Spleen (tissue), 11 donors: ENCODE data around the gene GNAI2. TPM values are rescaled to one million over a fixed set of nuclear protein-coding genes. Genes with fewer than 3 reads are reported as not detected.
A peak's percentile ranks its signal among the peaks of the same experiment; 100 is the strongest.

Experiments
- DNase-seq: peaks from one replicate; pipeline ENCODE4 v3.0.0-alpha.2; 2020
- H3K27ac ChIP-seq, 8 donors: fragments of 200-600 bp; sonication (generic) in 7 of 8; 1 replicate in 4 of 8; 2 replicates in 4 of 8; pipeline versions ENCODE4 v1.5.0 to v1.8.0; 2016 to 2021; ENCODE audit warnings: inconsistent platforms in 4 of 8, mild to moderate bottlenecking in 4 of 8, moderate library complexity in 1 of 8
- H3K27me3 ChIP-seq, 7 donors: fragments of 200-600 bp; sonication (generic) in 6 of 7; replicated peaks in 1 of 7; 1 replicate in 4 of 7; 2 replicates in 3 of 7; pipeline versions ENCODE4 v1.5.0 to v1.8.0; 2016 to 2021; ENCODE audit warnings: inconsistent platforms in 3 of 7, mild to moderate bottlenecking in 1 of 7
- H3K36me3 ChIP-seq, 6 donors: fragments of 200-600 bp; sonication (generic) in 5 of 6; 1 replicate in 4 of 6; 2 replicates in 2 of 6; pipeline versions ENCODE4 v1.5.0 to v1.8.0; 2016 to 2021; ENCODE audit warnings: inconsistent platforms in 2 of 6
- H3K4me1 ChIP-seq, 6 donors: fragments of 200-600 bp; sonication (generic) in 5 of 6; 1 replicate in 3 of 6; 2 replicates in 3 of 6; pipeline versions ENCODE4 v1.5.0 to v1.8.0; 2016 to 2021; ENCODE audit warnings: inconsistent platforms in 3 of 6
- H3K4me3 ChIP-seq, 8 donors: fragments of 200-600 bp; sonication (generic) in 7 of 8; 1 replicate in 4 of 8; 2 replicates in 4 of 8; pipeline versions ENCODE4 v1.5.0 to v1.8.0; 2016 to 2021; ENCODE audit warnings: inconsistent platforms in 4 of 8, mild to moderate bottlenecking in 4 of 8, moderate library complexity in 2 of 8
- H3K9me3 ChIP-seq, 8 donors: fragments of 200-600 bp; sonication (generic) in 7 of 8; 1 replicate in 4 of 8; 2 replicates in 4 of 8; pipeline versions ENCODE4 v1.5.0 to v1.8.0; 2016 to 2021; ENCODE audit warnings: inconsistent platforms in 4 of 8
- CTCF ChIP-seq, 11 experiments: fragments of 200-600 bp in 7 of 11; fragments of 450-650 bp in 4 of 11; sonication (generic) in 4 of 11; IDR thresholded peaks in 8 of 11; conservative IDR thresholded peaks in 3 of 11; 1 replicate in 7 of 11; 2 replicates in 4 of 11; pipeline versions ENCODE4 v1.4.0 to v1.8.0; 2016 to 2021; ENCODE audit warnings: antibody characterized with exemption in 11 of 11, inconsistent platforms in 4 of 11, mild to moderate bottlenecking in 1 of 11
- POLR2A ChIP-seq, 3 donors: fragments of 450-650 bp; IDR thresholded peaks; one replicate each; pipeline ENCODE4 v1.5.1; 2017; ENCODE audit warnings: antibody characterized with exemption in 3 of 3, mild to moderate bottlenecking in 1 of 3
- POLR2AphosphoS5 ChIP-seq, 3 donors: sonication (generic); formaldehyde crosslinking; IDR thresholded peaks; one replicate each; pipeline ENCODE4 v1.5.1; 2017; ENCODE audit warnings: antibody characterized with exemption in 3 of 3
- WGBS, 5 donors: extraction: QIAGEN DNeasy Blood & Tissue Kit in 3 of 5; methylation state at CpG; one replicate each; pipeline versions ENCODE4 v1.1.5 to v1.1.7; 2013 to 2018; 5-methylcytosine and 5-hydroxymethylcytosine counted together
- intact Hi-C: fragments of 100-400 bp; cut with DNase I; formaldehyde crosslinking; loops from one replicate; pipeline ENCODE4 v1.15.0; 2023; ENCODE audit warnings: low total_unique reads
- polyA plus RNA-seq, 3 donors: library from polyadenylated mRNA; stranded (reverse); fragments of 200-250 nt; gene quantifications; one replicate each; pipeline ENCODE4 v1.2.1, GENCODE V29; 2013
- total RNA-seq, 7 donors: library from RNA; depleted of rRNA in 3 of 7; stranded (reverse); fragments of >200 nt in 3 of 7; fragmentation: NEBNext Ultra II Directional in 4 of 7; extraction: Animal tissue kit (Norgen Biotek cat#: 25700) in 4 of 7; gene quantifications; one replicate each; pipeline versions ENCODE4 v1.1.0 to v1.2.1, GENCODE V29; 2016 to 2021
- donor health status: healthy with polysubstance abuse.
- donor health status: DM: no; HTN: no; CAD: no; lungs with moderate emphysema.
- donor health status: DM: no; HTN: no; CAD: no.
- donor health status: Bipolar disorder and iron deficiency.
- donor health status: healthy.
- donor health status: DM: no; HTN: no; CAD: no.
- donor health status: DM: yes; HTN: yes; CAD: no.

GNAI2 gene
- total and polyA plus RNA-seq, 10 donors = 147 to 466 (median 360) TPM

DNA sequence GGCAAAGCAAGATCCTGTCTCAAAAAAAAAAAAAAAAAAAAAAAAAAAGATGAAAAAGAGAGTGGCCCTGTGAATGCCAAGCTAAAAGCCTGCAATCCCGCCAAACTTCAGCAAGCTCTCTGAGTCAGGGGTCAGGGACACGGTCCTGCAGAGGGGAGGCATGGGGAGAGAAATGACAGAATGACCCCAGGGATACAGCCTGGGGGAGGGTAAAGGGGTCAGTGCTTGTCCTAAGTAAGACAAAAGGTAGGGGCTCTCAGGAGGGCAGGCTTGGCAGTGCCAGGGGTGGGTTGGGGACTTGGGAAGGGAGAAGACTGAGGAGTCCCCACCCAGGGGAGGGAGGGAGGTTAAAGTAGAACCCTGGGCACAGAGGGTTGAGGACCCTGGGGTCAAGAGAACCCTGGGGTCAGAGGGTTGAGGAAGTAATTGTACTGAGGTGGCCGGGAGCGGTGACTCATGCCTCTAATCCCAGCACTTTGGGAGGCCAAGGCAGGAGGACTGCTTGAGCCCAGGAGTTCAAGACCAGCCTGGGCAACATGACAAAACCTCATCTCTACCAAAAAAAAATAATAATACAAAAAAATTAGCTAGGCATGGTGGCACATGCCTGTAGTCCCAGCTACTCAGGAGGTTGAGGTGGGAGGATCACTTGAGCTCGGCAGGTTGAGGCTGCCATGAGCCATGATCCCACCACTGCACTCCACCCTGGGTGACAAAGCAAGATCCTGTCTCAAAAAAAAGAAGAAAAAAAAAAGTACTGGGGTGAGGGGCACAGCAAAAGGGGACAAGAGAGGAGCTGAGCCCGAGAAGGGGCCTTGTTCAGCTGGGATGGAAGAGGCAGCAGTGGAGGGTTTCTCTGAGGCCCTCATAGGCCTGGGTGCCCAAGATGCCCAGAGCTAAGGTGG lies 27.7 kb downstream of the GNAI2 start:
- H3K27ac ChIP-seq = peak overlapping the region in 7 of 8 donors; percentile 9 to 84 (median 74)
- no peak for DNase-seq
- peaks cover 0 to 24% (median 0%) of the 10 kb centered on the region in 7 donors for H3K27me3 ChIP-seq
- intact Hi-C loops = no loop called here
- H3K36me3 ChIP-seq = peaks cover 0 to 10% (median 5%) of the 10 kb centered on the region in 6 donors
- WGBS, 5 donors = 49 to 81% (median 72%) methylated on average over 6 of the region's 6 CpGs
- no peak overlapping the region for H3K4me3 ChIP-seq
- peaks cover 16 to 80% (median 44%) of the 10 kb centered on the region in 6 donors for H3K4me1 ChIP-seq
- TF ChIP-seq CTCF (IDR thresholded peaks at IDR 0.05 in 8 of 11, conservative IDR thresholded peaks at IDR 0.05 in 3 of 11) = no peak
- no peak for TF ChIP-seq POLR2A (IDR thresholded peaks at IDR 0.05)
- no peak for TF ChIP-seq POLR2AphosphoS5 (IDR thresholded peaks at IDR 0.05)
- H3K9me3 ChIP-seq = no peaks in the 10 kb centered on the region

- Histone ChIP-seq H3K9me3 (no peaks in the 10 kb centered on the region), H3K27me3 (peaks cover 0 to 24% (median 0%) of the 10 kb centered on the region in 7 donors), H3K4me1 (peaks cover 11 to 80% (median 40%) of the 10 kb centered on the region in 6 donors), H3K4me3 (no peak overlapping the region), H3K27ac (peak overlapping the region in 7 of 8 donors; percentile 9 to 84 (median 74)), H3K36me3 (peaks cover 0 to 2% (median under 1%) of the 10 kb centered on the region in 6 donors)
- intact Hi-C loops = no loop called here
- TF ChIP-seq POLR2A (IDR thresholded peaks at IDR 0.05) (no peak), POLR2AphosphoS5 (IDR thresholded peaks at IDR 0.05) (peak in 2 of 3 donors; percentile 21 to 29), CTCF (IDR thresholded peaks at IDR 0.05 in 8 of 11, conservative IDR thresholded peaks at IDR 0.05 in 3 of 11) (no peak)
- DNase-seq = no peak
- WGBS, 5 donors = 59 to 79% (median 64%) methylated on average over 4 to 7 of the region's 7 CpGs
Measured at GRCh38 chr3:50264383-50264963, 28.5 kb downstream of the GNAI2 start.

- WGBS, 5 donors = 72 to 88% (median 82%) methylated on average over 5 to 7 of the region's 7 CpGs
Measured at GRCh38 chr3:50264964-50265485, 29.0 kb downstream of the GNAI2 start.

More at GRCh38 chr3:50264964-50265485, 29.0 kb downstream of the GNAI2 start:
- H3K36me3 ChIP-seq = no peaks in the 10 kb centered on the region
- peaks cover 7 to 75% (median 37%) of the 10 kb centered on the region in 6 donors for H3K4me1 ChIP-seq
- no peak overlapping the region for H3K4me3 ChIP-seq
- no peak for DNase-seq
- H3K27me3 ChIP-seq = peaks cover 0 to 24% (median 0%) of the 10 kb centered on the region in 7 donors
- TF ChIP-seq POLR2A (IDR thresholded peaks at IDR 0.05) = no peak
- no peak for TF ChIP-seq CTCF (IDR thresholded peaks at IDR 0.05 in 8 of 11, conservative IDR thresholded peaks at IDR 0.05 in 3 of 11)
- TF ChIP-seq POLR2AphosphoS5 (IDR thresholded peaks at IDR 0.05) = no peak
- intact Hi-C loops = no loop called here
- H3K27ac ChIP-seq = peak overlapping the region in 7 of 8 donors; percentile 2 to 84 (median 74)
- no peaks in the 10 kb centered on the region for H3K9me3 ChIP-seq
